AG20443 (cell line): Measurements from ENCODE around the gene ITPRIPL2.

Experiments
- DNase-seq: peaks from one replicate; pipeline ENCODE4 v3.0.0; 2012; ENCODE audit warnings: low spot score, mixed read lengths

The ITPRIPL2 gene

GRCh38 chr16:19093631-19094541 is 19.9 kb upstream of the ITPRIPL2 start:
- DNase-seq, result no peak

GRCh38 chr16:19094542-19095365 is 19.0 kb upstream of the ITPRIPL2 start:
- DNase-seq, result no peak

- no peak for DNase-seq
These were observed 18.1 kb upstream of the ITPRIPL2 start for GRCh38 chr16:19095654-19096053.

- no peak for DNase-seq
These were observed 15.6 kb upstream of the ITPRIPL2 start for GRCh38 chr16:19098173-19098572.

- DNase-seq, result no peak
These were observed 11.4 kb upstream of the ITPRIPL2 start for GRCh38 chr16:19102187-19102872.

GRCh38 chr16:19104607-19105006 is 9.2 kb upstream of the ITPRIPL2 start:
- no peak for DNase-seq

- no peak for DNase-seq
These were observed 8.6 kb upstream of the ITPRIPL2 start for GRCh38 chr16:19105131-19105530.

- DNase-seq, result no peak
These were observed 7.7 kb upstream of the ITPRIPL2 start for GRCh38 chr16:19105891-19106624.

GRCh38 chr16:19106625-19107020 is 7.1 kb upstream of the ITPRIPL2 start:
- no peak for DNase-seq

- DNase-seq, result no peak
These were observed 5.1 kb upstream of the ITPRIPL2 start for GRCh38 chr16:19108409-19109287.

- no peak for DNase-seq
These were observed 4.5 kb upstream of the ITPRIPL2 start for GRCh38 chr16:19109288-19109664.

GRCh38 chr16:19110537-19111360 is 3.0 kb upstream of the ITPRIPL2 start:
- DNase-seq, result no peak

GRCh38 chr16:19112099-19112407 is 1.7 kb upstream of the ITPRIPL2 start:
- no peak for DNase-seq

GRCh38 chr16:19114359-19115147 is 789 bp downstream of the ITPRIPL2 start:
- peak; percentile 65 for DNase-seq

GRCh38 chr16:19115148-19116021 is 1.6 kb downstream of the ITPRIPL2 start:
- no peak for DNase-seq

- no peak for DNase-seq
These were observed 3.1 kb downstream of the ITPRIPL2 start for GRCh38 chr16:19116711-19117449.

GRCh38 chr16:19118938-19119431 is 5.2 kb downstream of the ITPRIPL2 start:
- DNase-seq, result peak; percentile 91
